Thoracic aorta (tissue), 2 donors: ENCODE results near the gene HARS2. TPM values are rescaled to one million over a fixed set of nuclear protein-coding genes. Genes with fewer than 3 reads are reported as not detected.
A peak's percentile ranks its signal among the peaks of the same experiment; 100 is the strongest.
"Not testable (repeated sequence)": the region's sequence is repeated elsewhere in the genome, so short reads cannot be mapped to it uniquely, and the experiment has no call there.

Source experiments
- ATAC-seq: fragments of 150-250 bp; one replicate; pipeline ENCODE4 v1.8.0; 2017; ENCODE audit warnings: low read depth; ENCODE audit not compliant: insufficient number of reproducible peaks, low FRiP score
- DNase-seq: peaks from one replicate; pipeline ENCODE4 v3.0.0-alpha.2; 2020; ENCODE audit warnings: low spot score
- H3K27ac ChIP-seq, 2 donors: fragments of 200-600 bp; sonication (generic); 1 replicate in 1 of 2; 2 replicates in 1 of 2; pipeline ENCODE4 v1.5.1; 2016; ENCODE audit warnings: mild to moderate bottlenecking in 2 of 2, moderate library complexity in 2 of 2
- H3K27me3 ChIP-seq: fragments of 200-600 bp; sonication (generic); replicated peaks from 2 replicates; pipeline ENCODE4 v1.6.0; 2016; ENCODE audit warnings: mild to moderate bottlenecking; ENCODE audit not compliant: insufficient read depth
- H3K36me3 ChIP-seq: fragments of 200-600 bp; sonication (generic); one replicate; pipeline ENCODE4 v1.5.1; 2016
- H3K4me1 ChIP-seq, 2 donors: fragments of 200-600 bp; sonication (generic); 1 replicate in 1 of 2; 2 replicates in 1 of 2; pipeline versions ENCODE4 v1.5.1 to v1.6.0; 2016; ENCODE audit warnings: low read depth in 2 of 2, mild to moderate bottlenecking in 1 of 2; ENCODE audit not compliant: control insufficient read depth in 1 of 2
- H3K4me3 ChIP-seq: fragments of 200-600 bp; sonication (generic); 2 replicates; pipeline ENCODE4 v1.5.1; 2016; ENCODE audit warnings: mild to moderate bottlenecking
- H3K9me3 ChIP-seq: fragments of 200-600 bp; sonication (generic); 2 replicates; pipeline ENCODE4 v1.5.1; 2016
- CTCF ChIP-seq: fragments of 200-600 bp; sonication (generic); IDR thresholded peaks from one replicate; pipeline ENCODE4 v1.5.1; 2019; ENCODE audit warnings: antibody characterized with exemption
- total RNA-seq, 2 donors: library from RNA; depleted of rRNA; stranded (reverse); fragments of >200 nt; gene quantifications; one replicate each; pipeline versions ENCODE4 v1.1.0 to v1.2.3, GENCODE V29; 2016

HARS2 gene
- total RNA-seq, 2 donors from 2014 or later: 26.0 to 69.0 TPM

DNA sequence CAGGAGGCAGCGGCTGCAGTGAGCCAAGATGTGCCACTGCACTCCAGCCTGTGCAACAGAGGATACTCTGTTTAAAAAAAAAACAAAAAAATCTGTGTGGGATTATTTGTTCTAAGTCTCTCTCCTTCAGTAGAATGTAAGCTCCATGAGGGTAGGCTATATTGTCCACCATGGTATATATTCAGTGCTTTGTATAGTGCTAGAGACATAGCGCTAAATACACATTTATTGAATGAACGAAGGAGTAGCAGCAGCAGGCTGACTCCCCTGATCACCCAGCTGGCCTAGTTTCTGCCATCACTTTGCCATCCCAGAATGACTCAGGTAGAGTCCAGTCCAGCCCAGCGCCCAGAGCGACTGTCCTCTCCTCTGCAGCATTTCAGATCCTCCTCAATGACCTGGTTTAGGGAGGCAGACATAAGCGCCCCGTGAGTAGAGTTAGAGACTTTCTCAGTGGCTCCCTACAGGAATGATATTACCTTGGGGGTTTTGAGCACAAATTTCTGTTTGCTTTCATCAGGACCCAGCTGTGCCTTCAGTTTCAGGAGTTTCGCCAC, 801 bp upstream of the HARS2 start:
- TF ChIP-seq CTCF: no peak
- DNase-seq (no peak), ATAC-seq (no peak)
- Histone ChIP-seq H3K27ac (peak overlapping the region; percentile 71 to 81), H3K9me3 (no peaks in the 10 kb centered on the region), H3K27me3 (no peaks in the 10 kb centered on the region), H3K4me3 (peak overlapping the region; percentile 85), H3K4me1 (peaks cover 12 to 30% of the 10 kb centered on the region in 2 donors), H3K36me3 (peaks cover 24% of the 10 kb centered on the region)

- no peak for DNase-seq
- no peak for TF ChIP-seq CTCF
- H3K4me3 ChIP-seq: no peak overlapping the region
- H3K9me3 ChIP-seq: no peaks in the 10 kb centered on the region
- no peak overlapping the region for H3K27ac ChIP-seq
- no peaks in the 10 kb centered on the region for H3K27me3 ChIP-seq
- peaks cover 54% of the 10 kb centered on the region for H3K36me3 ChIP-seq
- H3K4me1 ChIP-seq: peaks cover 12 to 30% of the 10 kb centered on the region in 2 donors
- no peak for ATAC-seq
These were observed 3.0 kb downstream of the HARS2 start for GRCh38 chr5:140694276-140694675.

DNA sequence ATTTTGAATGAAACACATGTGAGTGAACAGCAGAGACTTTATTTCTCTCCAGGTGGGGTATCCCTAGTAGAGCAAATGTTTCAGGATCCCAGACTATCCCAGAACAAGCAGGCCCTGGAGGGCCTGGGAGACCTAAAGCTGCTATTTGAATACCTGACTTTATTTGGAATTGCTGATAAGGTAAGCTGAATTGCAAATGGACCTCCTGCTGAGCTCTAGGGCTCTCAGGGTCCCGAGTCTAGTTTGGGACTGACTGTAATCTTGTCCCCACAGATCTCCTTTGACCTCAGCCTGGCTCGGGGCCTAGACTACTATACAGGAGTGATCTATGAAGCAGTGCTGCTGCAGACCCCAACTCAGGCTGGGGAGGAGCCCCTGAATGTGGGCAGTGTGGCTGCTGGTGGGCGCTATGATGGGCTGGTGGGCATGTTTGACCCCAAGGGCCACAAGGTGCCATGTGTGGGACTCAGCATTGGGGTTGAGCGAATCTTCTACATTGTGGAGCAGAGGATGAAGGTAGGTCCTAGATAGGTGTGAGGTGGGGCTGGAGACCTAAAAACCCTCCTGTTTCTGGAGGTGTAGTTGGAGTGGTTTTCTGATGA, 5.7 kb downstream of the HARS2 start:
- H3K4me3 ChIP-seq: no peak overlapping the region
- H3K27ac ChIP-seq: no peak overlapping the region
- peaks cover 15 to 31% of the 10 kb centered on the region in 2 donors for H3K4me1 ChIP-seq
- H3K27me3 ChIP-seq: no peaks in the 10 kb centered on the region
- H3K9me3 ChIP-seq: no peaks in the 10 kb centered on the region
- ATAC-seq (no peak), DNase-seq (no peak)
- TF ChIP-seq CTCF: no peak
- peaks cover 59% of the 10 kb centered on the region for H3K36me3 ChIP-seq

GRCh38 chr5:140700177-140701144, 9.2 kb downstream of the HARS2 start, which contains the start of gene ZMAT2:
TSS of gene ZMAT2 (plus strand) at chr5:140700447. CDS start at chr5:140700461, 14 bp downstream.
- Histone ChIP-seq H3K9me3 (no peaks in the 10 kb centered on the region), H3K4me3 (peak within 1 kb of the TSS; percentile 78), H3K27me3 (no peaks in the 10 kb centered on the region), H3K27ac (peak within 1 kb of the TSS; percentile 64 to 65), H3K36me3 (peaks cover 63% of the 10 kb centered on the region), H3K4me1 (peaks cover 9 to 21% of the 10 kb centered on the region in 2 donors)
- ATAC-seq (peak; percentile 91), DNase-seq (peak; percentile 89)
- no peak for TF ChIP-seq CTCF

DNA sequence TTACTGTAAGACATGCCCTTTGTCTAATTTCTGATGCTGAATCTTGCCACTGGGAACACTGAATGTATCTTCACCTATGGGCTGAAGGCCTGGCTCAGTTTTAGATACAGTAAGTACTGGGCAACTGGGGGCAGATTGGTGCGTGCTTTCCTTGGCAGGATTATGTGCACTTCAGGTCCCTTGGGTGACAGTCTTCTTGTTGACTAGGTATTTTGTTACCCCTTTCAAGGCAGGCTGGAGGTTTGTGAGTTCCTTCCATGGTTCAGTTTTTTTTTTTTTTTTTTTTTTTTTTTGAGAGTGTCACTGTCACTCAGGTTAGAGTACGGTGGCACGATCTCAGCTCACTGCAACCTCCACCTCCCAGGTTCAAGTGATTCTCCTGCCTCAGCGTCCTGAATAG, 16.6 kb downstream of the HARS2 start:
- Histone ChIP-seq H3K27me3 (no peaks in the 10 kb centered on the region), H3K4me3 (no peak overlapping the region), H3K27ac (peak overlapping the region in 1 of 2 donors; percentile 8), H3K4me1 (peaks cover 6 to 13% of the 10 kb centered on the region in 2 donors), H3K36me3 (peaks cover 26% of the 10 kb centered on the region), H3K9me3 (no peaks in the 10 kb centered on the region)
- no peak for DNase-seq
- ATAC-seq: no peak
- no peak for TF ChIP-seq CTCF

DNA sequence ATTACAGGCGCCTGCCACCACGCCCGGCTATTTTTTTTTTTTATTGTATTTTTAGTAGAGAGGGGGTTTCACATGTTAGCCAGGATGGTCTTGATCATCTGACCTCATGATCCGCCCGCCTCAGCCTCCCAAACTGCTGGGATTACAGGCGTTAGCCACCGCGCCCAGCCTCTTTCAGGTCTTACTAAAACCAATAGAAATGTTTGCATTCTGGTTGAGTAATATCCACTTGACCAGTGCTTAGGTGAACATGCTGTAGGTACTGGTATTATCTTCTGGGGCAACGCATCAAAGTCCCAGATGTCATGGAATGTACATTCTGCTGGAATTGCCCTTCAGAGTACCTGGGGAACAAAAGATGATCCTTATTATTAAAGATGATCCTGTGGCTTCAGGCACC, 17.5 kb downstream of the HARS2 start:
- not testable (repeated sequence) for H3K27me3 ChIP-seq, H3K27ac ChIP-seq, DNase-seq, H3K4me3 ChIP-seq, H3K9me3 ChIP-seq, ATAC-seq
- Histone ChIP-seq H3K36me3 (peaks cover 18% of the 10 kb centered on the region), H3K4me1 (peaks cover 6 to 13% of the 10 kb centered on the region in 2 donors)
